ENCODE results near the gene INHA. TPM values are rescaled to one million over a fixed set of nuclear protein-coding genes. Genes with fewer than 3 reads are reported as not detected.

Gene INHA
- total RNA-seq, 3 donors from 2014 or later (not counting 1 experiment from before 2014, with no cell fraction given): not detected

DNA sequence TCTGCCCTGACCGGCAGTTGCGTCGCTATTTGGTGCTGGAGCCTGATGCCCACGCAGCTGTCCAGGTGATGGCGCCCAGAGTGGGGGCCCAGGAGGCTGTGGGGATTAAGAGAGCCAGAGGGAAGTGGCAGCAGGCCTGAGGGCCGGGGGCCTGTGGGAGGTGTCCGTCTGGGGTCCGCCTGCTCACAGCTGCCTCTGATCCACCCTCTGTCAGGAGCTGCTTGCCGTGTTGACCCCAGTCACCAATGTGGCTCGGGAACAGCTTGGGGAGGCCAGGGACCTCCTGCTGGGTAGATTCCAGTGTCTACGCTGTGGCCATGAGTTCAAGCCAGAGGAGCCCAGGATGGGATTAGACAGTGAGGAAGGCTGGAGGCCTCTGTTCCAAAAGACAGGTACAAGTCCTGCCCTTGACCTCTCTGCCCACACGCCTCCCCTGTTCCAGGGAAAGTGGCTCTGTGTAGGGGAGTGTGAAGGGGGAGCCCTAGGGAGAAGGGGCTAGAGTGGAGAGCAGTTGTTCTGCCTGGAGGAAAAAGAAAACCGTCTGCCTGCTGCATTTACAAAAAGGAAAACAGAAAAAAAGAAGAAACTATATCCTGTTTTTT is 37.1 kb downstream of the INHA start:
- Histone ChIP-seq H3K36me3 (ENCODE audit: control insufficient read depth, insufficient read depth, low read length) (peaks cover 48% of the 10 kb centered on the region), H3K4me1 (ENCODE audit: control insufficient read depth, insufficient read depth, low read length) (peaks cover 20% of the 10 kb centered on the region), H3K27ac (ENCODE audit: low read length) (no peak overlapping the region), H3K4me3 (ENCODE audit: low read length) (no peak overlapping the region), H3K9me3 (ENCODE audit: control insufficient read depth, insufficient read depth, low read length) (no peaks in the 10 kb centered on the region), H3K27me3 (ENCODE audit: control insufficient read depth, insufficient read depth, low read length) (no peaks in the 10 kb centered on the region)
- intact Hi-C loops (cut with micrococcal nuclease): no loop called here
- WGBS (ENCODE audit: insufficient coverage): 93% methylated on average over 13 of the region's 13 CpGs
- Mint-ChIP-seq H3K27me3 (ENCODE audit: low read depth in 2 of 2) (no peaks in the 10 kb centered on the region), H3K36me3 (peaks cover 6% of the 10 kb centered on the region), H3K4me3 (no peak overlapping the region), H3K4me1 (peaks cover 8 to 19% of the 10 kb centered on the region in 2 donors), H3K27ac (no peak overlapping the region), H3K9me3 (no peaks in the 10 kb centered on the region)
- no peak for TF ChIP-seq CTCF (IDR thresholded peaks at IDR 0.05)
- no peak for DNase-seq
- no peak for ATAC-seq

DNA sequence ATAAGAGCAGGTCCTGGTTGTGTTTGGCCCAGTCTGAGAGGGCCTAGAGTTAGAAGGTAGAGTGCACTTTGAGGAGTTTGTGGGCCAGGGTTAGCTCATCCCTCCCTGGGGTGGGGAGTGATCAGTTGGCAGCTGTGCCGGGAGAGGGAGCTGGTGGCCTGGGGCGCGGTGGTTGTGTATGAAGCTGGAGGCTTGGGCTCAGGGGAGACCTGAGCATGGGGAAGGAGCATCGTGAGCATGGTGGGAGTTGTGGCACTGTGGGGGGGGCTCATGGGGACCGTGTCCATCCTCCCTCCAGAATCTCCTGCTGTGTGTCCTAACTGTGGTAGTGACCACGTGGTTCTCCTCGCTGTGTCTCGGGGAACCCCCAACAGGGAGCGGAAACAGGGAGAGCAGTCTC is 39.2 kb downstream of the INHA start:
- H3K27ac Mint-ChIP-seq: peak overlapping the region in 1 of 2 donors; percentile 50

DNA sequence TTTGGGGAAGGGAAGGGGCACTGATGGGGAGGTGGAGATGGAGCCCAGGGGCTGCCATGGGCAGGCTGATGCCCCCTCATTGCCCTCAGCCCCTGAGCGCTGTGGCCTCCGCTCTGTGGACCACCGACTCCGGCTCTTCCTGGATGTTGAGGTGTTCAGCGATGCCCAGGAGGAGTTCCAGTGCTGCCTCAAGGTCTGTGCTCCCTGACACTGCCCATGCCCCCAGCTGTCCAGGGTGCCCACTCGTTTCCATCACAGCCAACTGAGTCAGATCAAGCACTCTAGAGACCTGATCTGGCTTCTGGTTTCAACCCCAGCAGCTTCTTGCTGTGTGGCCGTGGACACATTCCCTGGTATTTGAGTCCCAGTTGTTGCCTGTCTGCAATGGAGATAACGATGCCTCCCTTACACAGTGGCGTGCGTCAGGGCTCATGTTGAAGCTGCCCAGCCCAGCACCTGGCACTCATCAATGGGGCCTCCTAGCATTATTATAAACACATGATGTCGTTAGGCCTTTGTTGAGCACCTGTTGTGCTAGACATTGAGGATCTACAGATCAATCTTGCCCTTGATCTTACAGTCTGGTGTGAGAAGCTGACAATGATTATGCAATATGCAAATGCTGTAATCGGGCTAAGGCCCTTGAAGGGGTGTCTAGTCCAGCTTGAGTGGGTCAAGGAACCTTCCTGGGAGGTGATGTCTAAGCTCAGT is 39.9 kb downstream of the INHA start:
- no peaks in the 10 kb centered on the region for H3K9me3 ChIP-seq (ENCODE audit: control insufficient read depth, insufficient read depth, low read length)
- Mint-ChIP-seq H3K27me3 (ENCODE audit: low read depth in 2 of 2) (no peaks in the 10 kb centered on the region), H3K4me3 (peak overlapping the region; percentile 42), H3K9me3 (no peaks in the 10 kb centered on the region), H3K4me1 (peaks cover 8 to 22% of the 10 kb centered on the region in 2 donors), H3K27ac (peak overlapping the region in 1 of 2 donors; percentile 81), H3K36me3 (peaks cover 6% of the 10 kb centered on the region)
- peaks cover 20% of the 10 kb centered on the region for H3K4me1 ChIP-seq (ENCODE audit: control insufficient read depth, insufficient read depth, low read length)
- ATAC-seq: no peak
- 86% methylated on average over 12 of the region's 12 CpGs for WGBS (ENCODE audit: insufficient coverage)
- no peaks in the 10 kb centered on the region for H3K27me3 ChIP-seq (ENCODE audit: control insufficient read depth, insufficient read depth, low read length)
- peaks cover 43% of the 10 kb centered on the region for H3K36me3 ChIP-seq (ENCODE audit: control insufficient read depth, insufficient read depth, low read length)
- no peak overlapping the region for H3K4me3 ChIP-seq (ENCODE audit: low read length)
- H3K27ac ChIP-seq (ENCODE audit: low read length): no peak overlapping the region
- intact Hi-C loops (cut with micrococcal nuclease): no loop called here
- DNase-seq: no peak
- TF ChIP-seq CTCF (IDR thresholded peaks at IDR 0.05): no peak

More for the DNA sequence above, 39.2 kb downstream of the INHA start:
- DNase-seq (no peak), ATAC-seq (no peak)
- H3K27me3 ChIP-seq (ENCODE audit: control insufficient read depth, insufficient read depth, low read length): no peaks in the 10 kb centered on the region
- no peak overlapping the region for H3K27ac ChIP-seq (ENCODE audit: low read length)
- WGBS (ENCODE audit: insufficient coverage): 95% methylated on average over 9 of the region's 9 CpGs
- intact Hi-C loops (cut with micrococcal nuclease): no loop called here
- H3K36me3 Mint-ChIP-seq: peaks cover 6% of the 10 kb centered on the region
- H3K27me3 Mint-ChIP-seq (ENCODE audit: low read depth in 2 of 2): no peaks in the 10 kb centered on the region
- TF ChIP-seq CTCF (IDR thresholded peaks at IDR 0.05): no peak
- H3K9me3 ChIP-seq (ENCODE audit: control insufficient read depth, insufficient read depth, low read length): no peaks in the 10 kb centered on the region
- peaks cover 20% of the 10 kb centered on the region for H3K4me1 ChIP-seq (ENCODE audit: control insufficient read depth, insufficient read depth, low read length)
- H3K4me3 ChIP-seq (ENCODE audit: low read length): no peak overlapping the region
- peaks cover 50% of the 10 kb centered on the region for H3K36me3 ChIP-seq (ENCODE audit: control insufficient read depth, insufficient read depth, low read length)
- H3K4me1 Mint-ChIP-seq: peaks cover 8 to 22% of the 10 kb centered on the region in 2 donors
- H3K4me3 Mint-ChIP-seq: peak overlapping the region; percentile 22
- H3K9me3 Mint-ChIP-seq: no peaks in the 10 kb centered on the region

All from natural killer cell (primary cell).